ENCODE results near the gene LRIG1.

LRIG1 gene

GRCh38 chr3:66415867-66416428 is 84.9 kb downstream of the LRIG1 start:
- no peak for DNase-seq

GRCh38 chr3:66414846-66415245 is 86.0 kb downstream of the LRIG1 start:
- no peak for DNase-seq

GRCh38 chr3:66413151-66413751 is 87.6 kb downstream of the LRIG1 start:
- DNase-seq: no peak

GRCh38 chr3:66411961-66412887 is 88.6 kb downstream of the LRIG1 start:
- no peak for DNase-seq

- DNase-seq: no peak
These were observed 89.3 kb downstream of the LRIG1 start for GRCh38 chr3:66411474-66411873.

- DNase-seq: no peak
These were observed 89.8 kb downstream of the LRIG1 start for GRCh38 chr3:66410976-66411375.

GRCh38 chr3:66409771-66410754 is 90.8 kb downstream of the LRIG1 start:
- DNase-seq: no peak

- no peak for DNase-seq
These were observed 93.1 kb downstream of the LRIG1 start for GRCh38 chr3:66407611-66408218.

GRCh38 chr3:66406831-66407610 is 93.8 kb downstream of the LRIG1 start:
- no peak for DNase-seq

GRCh38 chr3:66406163-66406562 is 94.7 kb downstream of the LRIG1 start:
- no peak for DNase-seq

- DNase-seq: no peak
These were observed 95.1 kb downstream of the LRIG1 start for GRCh38 chr3:66405701-66406091.

- no peak for DNase-seq
These were observed 95.7 kb downstream of the LRIG1 start for GRCh38 chr3:66404903-66405700.

- no peak for DNase-seq
These were observed 96.6 kb downstream of the LRIG1 start for GRCh38 chr3:66404197-66404596.

- DNase-seq: no peak
These were observed 97.4 kb downstream of the LRIG1 start for GRCh38 chr3:66403323-66403990.

GRCh38 chr3:66402596-66403290 is 98.1 kb downstream of the LRIG1 start:
- DNase-seq: no peak

GRCh38 chr3:66401675-66402491 is 98.9 kb downstream of the LRIG1 start:
- no peak for DNase-seq

GRCh38 chr3:66401157-66401550 is 99.7 kb downstream of the LRIG1 start:
- peak; percentile 8 for DNase-seq

- no peak for DNase-seq
These were observed 100.2 kb downstream of the LRIG1 start for GRCh38 chr3:66400411-66401156.
